Right lobe of liver (tissue), 4 donors: Measurements from ENCODE around the gene PCDHGB3.
"Not testable (repeated sequence)": the region's sequence is repeated elsewhere in the genome, so short reads cannot be mapped to it uniquely, and the experiment has no call there.

Experiments used
- CTCF ChIP-seq, 4 donors: fragments of 200-600 bp in 3 of 4; fragments of 450-650 bp in 1 of 4; IDR thresholded peaks; one replicate each; pipeline versions ENCODE4 v1.5.1 to v1.8.0; 2016 to 2022; ENCODE audit warnings: antibody characterized with exemption in 4 of 4, mild to moderate bottlenecking in 2 of 4
- POLR2A ChIP-seq: fragments of 450-650 bp; IDR thresholded peaks from one replicate; pipeline ENCODE4 v1.6.1; 2017; ENCODE audit warnings: antibody characterized with exemption, mild to moderate bottlenecking
- donor health status: DM: no; HTN: no; CAD: no.
- donor health status: DM: no; HTN: no; CAD: no.
- donor health status: DM: no; HTN: yes; CAD: no.

GRCh38 chr5:141397756-141398551, 27.9 kb downstream of the PCDHGB3 start, which contains the start of gene PCDHGB5:
- TF ChIP-seq CTCF (IDR thresholded peaks at IDR 0.05), result peak; percentile 47 to 70 (median 58)
- not testable (repeated sequence) for TF ChIP-seq POLR2A
